Thyroid gland (tissue), 4 donors: ENCODE results near the gene STAP1. TPM values are rescaled to one million over a fixed set of nuclear protein-coding genes. Genes with fewer than 3 reads are reported as not detected.

ENCODE experiments used
- DNase-seq, 2 donors: peaks; one replicate each; pipeline ENCODE4 v3.0.0-alpha.2; 2019
- H3K27ac ChIP-seq, 3 donors: fragments of 200-600 bp; sonication (generic); 1 replicate in 2 of 3; 2 replicates in 1 of 3; pipeline ENCODE4 v1.5.1; 2016 to 2019; ENCODE audit warnings: mild to moderate bottlenecking in 1 of 3, moderate library complexity in 1 of 3
- H3K27me3 ChIP-seq: fragments of 200-600 bp; sonication (generic); one replicate; pipeline ENCODE4 v1.5.1; 2019
- H3K36me3 ChIP-seq, 2 donors: fragments of 200-600 bp; sonication (generic); one replicate each; pipeline ENCODE4 v1.5.1; 2016 to 2019
- H3K4me1 ChIP-seq, 2 donors: fragments of 200-600 bp; sonication (generic); one replicate each; pipeline ENCODE4 v1.5.1; 2017 to 2019
- H3K4me3 ChIP-seq, 3 donors: fragments of 200-600 bp; sonication (generic); replicated peaks in 1 of 3; 1 replicate in 2 of 3; 2 replicates in 1 of 3; pipeline ENCODE4 v1.5.1; 2016; ENCODE audit warnings: mild to moderate bottlenecking in 1 of 3
- H3K9me3 ChIP-seq: fragments of 200-600 bp; sonication (generic); one replicate; pipeline ENCODE4 v1.5.1; 2017
- POLR2A ChIP-seq, 2 donors: fragments of 450-650 bp; IDR thresholded peaks; one replicate each; pipeline ENCODE4 v1.6.1; 2017; ENCODE audit warnings: antibody characterized with exemption in 2 of 2, mild to moderate bottlenecking in 2 of 2, moderate library complexity in 1 of 2
- WGBS, 2 donors: methylation state at CpG; one replicate each; pipeline ENCODE4 v1.1.5; 2017; 5-methylcytosine and 5-hydroxymethylcytosine counted together
- intact Hi-C: fragments of 100-400 bp; cut with DNase I; formaldehyde crosslinking; loops from one replicate; pipeline ENCODE4 v1.15.1; 2023
- total RNA-seq, 4 donors: library from RNA; depleted of rRNA; stranded (reverse); fragments of >200 nt; gene quantifications; one replicate each; pipeline ENCODE4 v1.2.3, GENCODE V29; 2016
- TF ChIP-seq, protein P1 (sequence below), 6 experiments: fragments of 200-600 bp in 3 of 6; fragments of 450-650 bp in 3 of 6; sonication (generic) in 3 of 6; IDR thresholded peaks; one replicate each; pipeline ENCODE4 v1.5.1; 2016 to 2019; ENCODE audit warnings: antibody characterized with exemption in 6 of 6, mild to moderate bottlenecking in 2 of 6, inconsistent platforms in 1 of 6, moderate library complexity in 1 of 6

STAP1 gene
- total RNA-seq, 4 donors from 2014 or later, result not detected

DNA sequence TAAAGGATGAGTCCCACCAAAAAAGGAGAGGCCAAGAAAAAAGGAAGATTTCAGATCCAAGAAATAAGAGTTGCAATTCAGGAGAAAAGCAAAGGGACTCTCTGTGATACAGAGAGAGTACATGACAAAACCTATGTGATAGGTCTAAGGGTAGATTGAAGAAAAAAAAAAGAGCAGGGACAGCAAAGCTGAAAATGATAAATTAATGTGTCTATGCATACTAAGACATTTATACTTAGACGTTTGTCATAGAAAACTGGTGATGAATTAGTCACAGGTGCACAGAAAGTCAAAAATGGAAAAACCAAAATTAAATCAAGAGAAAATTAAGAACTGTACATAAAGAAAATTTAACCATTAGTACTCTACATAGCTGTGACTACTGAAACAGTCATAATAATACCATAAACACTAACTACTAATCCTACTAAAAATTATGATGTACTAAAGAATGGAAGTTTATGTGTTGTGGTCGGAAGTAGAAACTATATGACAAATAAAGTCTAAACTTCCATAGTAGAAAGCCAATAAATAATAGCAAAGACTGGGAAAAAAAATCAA is 23.2 kb upstream of the STAP1 start:
- Histone ChIP-seq H3K9me3 (no peaks in the 10 kb centered on the region), H3K27ac (no peak overlapping the region), H3K4me3 (no peak overlapping the region), H3K36me3 (peaks cover 27 to 39% of the 10 kb centered on the region in 2 donors), H3K27me3 (no peaks in the 10 kb centered on the region), H3K4me1 (no peaks in the 10 kb centered on the region)
- no peak for DNase-seq
- intact Hi-C loops, result no loop called here
- TF ChIP-seq, protein P1, sequence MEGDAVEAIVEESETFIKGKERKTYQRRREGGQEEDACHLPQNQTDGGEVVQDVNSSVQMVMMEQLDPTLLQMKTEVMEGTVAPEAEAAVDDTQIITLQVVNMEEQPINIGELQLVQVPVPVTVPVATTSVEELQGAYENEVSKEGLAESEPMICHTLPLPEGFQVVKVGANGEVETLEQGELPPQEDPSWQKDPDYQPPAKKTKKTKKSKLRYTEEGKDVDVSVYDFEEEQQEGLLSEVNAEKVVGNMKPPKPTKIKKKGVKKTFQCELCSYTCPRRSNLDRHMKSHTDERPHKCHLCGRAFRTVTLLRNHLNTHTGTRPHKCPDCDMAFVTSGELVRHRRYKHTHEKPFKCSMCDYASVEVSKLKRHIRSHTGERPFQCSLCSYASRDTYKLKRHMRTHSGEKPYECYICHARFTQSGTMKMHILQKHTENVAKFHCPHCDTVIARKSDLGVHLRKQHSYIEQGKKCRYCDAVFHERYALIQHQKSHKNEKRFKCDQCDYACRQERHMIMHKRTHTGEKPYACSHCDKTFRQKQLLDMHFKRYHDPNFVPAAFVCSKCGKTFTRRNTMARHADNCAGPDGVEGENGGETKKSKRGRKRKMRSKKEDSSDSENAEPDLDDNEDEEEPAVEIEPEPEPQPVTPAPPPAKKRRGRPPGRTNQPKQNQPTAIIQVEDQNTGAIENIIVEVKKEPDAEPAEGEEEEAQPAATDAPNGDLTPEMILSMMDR (IDR thresholded peaks at IDR 0.05), result no peak
- no peak for TF ChIP-seq POLR2A (IDR thresholded peaks at IDR 0.05)
- 87 to 91% methylated on average over 2 of the region's 2 CpGs for WGBS, 2 donors

DNA sequence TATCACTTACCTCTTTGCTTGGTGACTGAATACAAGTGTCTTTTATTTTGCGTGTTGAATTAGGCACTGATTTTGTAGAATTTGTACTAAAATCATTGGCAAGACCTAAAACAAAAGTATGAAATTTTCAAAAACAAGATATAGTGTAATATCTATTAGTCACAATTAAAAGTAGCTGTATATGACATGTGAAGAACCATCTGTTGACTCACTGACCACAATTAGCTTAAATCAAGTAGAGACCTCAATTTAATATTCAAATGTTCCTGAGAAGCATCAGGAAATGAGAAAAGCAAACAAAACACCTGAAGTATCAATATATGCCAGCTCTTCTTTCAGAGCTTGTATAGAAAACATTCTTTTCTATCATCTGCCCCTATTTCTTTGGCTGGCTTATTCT is 18.7 kb upstream of the STAP1 start:
- intact Hi-C loops, result no loop called here
- peaks cover 20 to 25% of the 10 kb centered on the region in 2 donors for H3K36me3 ChIP-seq
- H3K4me3 ChIP-seq, result no peak overlapping the region
- WGBS, 2 donors, result 99 to 100% methylated on average over 1 of the region's 1 CpG
- no peaks in the 10 kb centered on the region for H3K27me3 ChIP-seq
- no peak for DNase-seq
- no peaks in the 10 kb centered on the region for H3K9me3 ChIP-seq
- TF ChIP-seq, protein P1 (IDR thresholded peaks at IDR 0.05), result no peak
- TF ChIP-seq POLR2A (IDR thresholded peaks at IDR 0.05), result no peak
- peaks cover 6 to 10% of the 10 kb centered on the region in 2 donors for H3K4me1 ChIP-seq
- no peak overlapping the region for H3K27ac ChIP-seq

DNA sequence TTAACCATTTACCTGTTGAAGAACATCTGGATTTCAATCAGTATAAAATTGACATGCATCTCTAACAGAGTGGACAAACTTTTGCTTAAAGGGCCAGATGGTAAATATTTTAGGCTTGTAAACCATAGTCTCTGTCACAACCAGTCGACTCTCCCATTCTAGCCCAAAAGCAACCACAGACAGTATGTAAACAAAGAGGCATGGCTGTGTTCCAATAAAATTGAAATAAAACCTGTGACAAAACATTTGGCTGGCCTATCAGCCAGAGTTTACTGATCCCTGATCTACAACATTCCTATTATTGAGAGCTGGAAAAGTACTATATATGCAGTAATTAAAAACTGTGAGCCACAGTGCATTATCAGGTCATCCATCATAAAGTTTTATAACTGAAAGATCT is 16.5 kb upstream of the STAP1 start:
- 63 to 93% methylated on average over 1 of the region's 1 CpG for WGBS, 2 donors
- Histone ChIP-seq H3K9me3 (no peaks in the 10 kb centered on the region), H3K36me3 (peaks cover 9 to 22% of the 10 kb centered on the region in 2 donors), H3K4me1 (peaks cover 6 to 10% of the 10 kb centered on the region in 2 donors), H3K27ac (no peak overlapping the region), H3K27me3 (no peaks in the 10 kb centered on the region), H3K4me3 (no peak overlapping the region)
- TF ChIP-seq, protein P1 (IDR thresholded peaks at IDR 0.05), result no peak
- no peak for TF ChIP-seq POLR2A (IDR thresholded peaks at IDR 0.05)
- intact Hi-C loops, result no loop called here
- no peak for DNase-seq

DNA sequence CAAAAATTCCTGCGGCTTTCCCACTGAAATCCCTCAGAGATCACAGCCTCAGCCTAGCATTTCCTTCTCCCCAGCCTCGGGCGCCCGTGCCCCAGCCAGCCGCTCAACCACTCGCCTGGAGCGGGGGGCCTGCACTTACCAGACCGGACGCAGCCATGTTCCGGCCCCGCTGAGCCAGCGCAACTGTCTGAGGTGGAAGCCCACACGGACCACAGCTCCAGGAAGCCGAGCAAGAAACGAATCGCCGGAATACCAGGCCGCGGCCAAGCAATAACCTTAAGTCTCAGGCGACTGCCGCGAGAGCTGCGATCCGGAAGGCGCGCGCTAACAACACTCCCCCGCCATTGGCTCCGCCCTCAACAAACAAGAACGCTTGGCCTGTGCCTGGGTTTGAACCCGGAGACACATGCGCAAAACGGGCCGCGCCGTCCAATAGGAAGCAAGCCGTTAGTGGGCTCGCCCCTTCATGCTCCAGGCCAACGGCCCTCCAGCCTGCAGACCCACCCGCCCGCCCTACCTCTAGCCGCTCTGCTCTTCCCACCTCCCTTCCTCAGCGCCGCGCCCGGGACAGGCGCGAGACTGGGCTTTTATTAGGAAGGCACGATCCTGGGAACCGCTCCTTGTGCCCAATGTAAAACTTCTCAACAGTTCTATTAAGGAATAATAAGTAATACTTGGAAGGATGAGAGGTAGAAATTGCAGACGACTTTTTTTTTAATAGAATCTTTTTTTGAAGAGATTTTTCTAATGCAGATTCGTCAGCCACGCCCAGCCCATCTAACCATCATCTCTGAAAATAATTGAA is 13.1 kb upstream of the STAP1 start, which contains the start of gene CENPC:
Gene CENPC, minus strand, starts transcription at position 305 of the 805 bp plus-strand sequence. Its CDS starts 148 bp downstream, at position 157.
- 1% methylated on average over 32 to 47 of the region's 53 CpGs for WGBS, 2 donors
- peak; percentile 98 to 99 for DNase-seq
- Histone ChIP-seq H3K9me3 (no peaks in the 10 kb centered on the region), H3K4me3 (peak within 1 kb of the TSS; percentile 50 to 85 (median 56)), H3K27ac (peak within 1 kb of the TSS; percentile 80 to 92 (median 81)), H3K4me1 (peaks cover 6 to 10% of the 10 kb centered on the region in 2 donors), H3K36me3 (no peaks in the 10 kb centered on the region), H3K27me3 (no peaks in the 10 kb centered on the region)
- TF ChIP-seq, protein P1 (IDR thresholded peaks at IDR 0.05), result peak in 1 of 6 experiments; percentile 6
- TF ChIP-seq POLR2A (IDR thresholded peaks at IDR 0.05), result peak; percentile 43 to 90
- intact Hi-C loops, result no loop called here

DNA sequence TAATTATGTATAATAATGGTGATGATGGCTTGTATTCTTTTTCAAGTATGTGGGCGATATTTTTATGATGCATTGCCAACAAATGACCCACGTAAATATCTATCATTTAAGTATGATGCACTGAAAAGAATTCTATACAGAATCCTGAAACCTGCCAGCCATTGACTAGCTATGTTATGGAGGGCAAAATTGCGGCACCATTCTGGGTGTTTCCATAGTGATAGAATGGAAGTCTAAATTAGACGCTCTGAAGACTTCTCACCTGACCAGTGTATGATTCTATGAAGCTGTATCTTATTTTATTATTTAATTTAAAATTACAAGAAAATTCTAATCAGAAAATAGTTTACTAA is 12.5 kb upstream of the STAP1 start:
- Histone ChIP-seq H3K4me3 (peak overlapping the region in 2 of 3 donors; percentile 49 to 56), H3K27ac (peak overlapping the region; percentile 34 to 92 (median 80)), H3K9me3 (no peaks in the 10 kb centered on the region), H3K4me1 (peaks cover 6 to 10% of the 10 kb centered on the region in 2 donors), H3K27me3 (no peaks in the 10 kb centered on the region), H3K36me3 (no peaks in the 10 kb centered on the region)
- no peak for DNase-seq
- 47 to 52% methylated on average over 4 of the region's 4 CpGs for WGBS, 2 donors
- intact Hi-C loops, result no loop called here
- TF ChIP-seq, protein P1 (IDR thresholded peaks at IDR 0.05), result no peak
- TF ChIP-seq POLR2A (IDR thresholded peaks at IDR 0.05), result no peak
